ENCODE data around the gene ENPP3. TPM values are rescaled to one million over a fixed set of nuclear protein-coding genes. Genes with fewer than 3 reads are reported as not detected.

ENPP3 gene
- total and polyA plus RNA-seq, 2 of the 13 experiments (the other 11 are each of a cell fraction or from before 2014, with no cell fraction given): 40.0 to 75.4 TPM

DNA sequence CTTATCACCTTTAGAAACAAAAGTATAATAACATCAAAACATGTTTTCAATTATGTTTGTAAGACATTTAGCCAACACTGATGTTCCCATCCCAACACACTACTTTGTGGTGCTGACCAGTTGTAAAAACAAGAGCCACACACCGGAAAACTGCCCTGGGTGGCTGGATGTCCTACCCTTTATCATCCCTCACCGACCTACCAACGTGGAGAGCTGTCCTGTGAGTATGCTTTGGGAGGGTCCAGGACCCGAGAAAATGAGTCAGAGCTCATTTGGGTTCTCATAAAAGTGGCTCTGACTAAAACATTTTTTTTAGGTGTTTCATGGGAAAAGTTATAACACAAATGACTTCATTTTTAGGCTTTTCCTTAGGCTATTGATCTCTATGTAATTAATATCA, 103.1 kb downstream of the ENPP3 start (continued):
- no peak for TF ChIP-seq TARDBP (CRISPR knock-in tag; IDR thresholded peaks at IDR 0.05)
- TF ChIP-seq, protein P1, sequence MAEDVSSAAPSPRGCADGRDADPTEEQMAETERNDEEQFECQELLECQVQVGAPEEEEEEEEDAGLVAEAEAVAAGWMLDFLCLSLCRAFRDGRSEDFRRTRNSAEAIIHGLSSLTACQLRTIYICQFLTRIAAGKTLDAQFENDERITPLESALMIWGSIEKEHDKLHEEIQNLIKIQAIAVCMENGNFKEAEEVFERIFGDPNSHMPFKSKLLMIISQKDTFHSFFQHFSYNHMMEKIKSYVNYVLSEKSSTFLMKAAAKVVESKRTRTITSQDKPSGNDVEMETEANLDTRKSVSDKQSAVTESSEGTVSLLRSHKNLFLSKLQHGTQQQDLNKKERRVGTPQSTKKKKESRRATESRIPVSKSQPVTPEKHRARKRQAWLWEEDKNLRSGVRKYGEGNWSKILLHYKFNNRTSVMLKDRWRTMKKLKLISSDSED (CRISPR knock-in tag; IDR thresholded peaks at IDR 0.05): no peak
- TF ChIP-seq ESRRA (CRISPR knock-in tag; IDR thresholded peaks at IDR 0.05; ENCODE audit: low read depth): no peak
- no peak for TF ChIP-seq GATAD1 (CRISPR knock-in tag; IDR thresholded peaks at IDR 0.05)
- TF ChIP-seq, protein P2, sequence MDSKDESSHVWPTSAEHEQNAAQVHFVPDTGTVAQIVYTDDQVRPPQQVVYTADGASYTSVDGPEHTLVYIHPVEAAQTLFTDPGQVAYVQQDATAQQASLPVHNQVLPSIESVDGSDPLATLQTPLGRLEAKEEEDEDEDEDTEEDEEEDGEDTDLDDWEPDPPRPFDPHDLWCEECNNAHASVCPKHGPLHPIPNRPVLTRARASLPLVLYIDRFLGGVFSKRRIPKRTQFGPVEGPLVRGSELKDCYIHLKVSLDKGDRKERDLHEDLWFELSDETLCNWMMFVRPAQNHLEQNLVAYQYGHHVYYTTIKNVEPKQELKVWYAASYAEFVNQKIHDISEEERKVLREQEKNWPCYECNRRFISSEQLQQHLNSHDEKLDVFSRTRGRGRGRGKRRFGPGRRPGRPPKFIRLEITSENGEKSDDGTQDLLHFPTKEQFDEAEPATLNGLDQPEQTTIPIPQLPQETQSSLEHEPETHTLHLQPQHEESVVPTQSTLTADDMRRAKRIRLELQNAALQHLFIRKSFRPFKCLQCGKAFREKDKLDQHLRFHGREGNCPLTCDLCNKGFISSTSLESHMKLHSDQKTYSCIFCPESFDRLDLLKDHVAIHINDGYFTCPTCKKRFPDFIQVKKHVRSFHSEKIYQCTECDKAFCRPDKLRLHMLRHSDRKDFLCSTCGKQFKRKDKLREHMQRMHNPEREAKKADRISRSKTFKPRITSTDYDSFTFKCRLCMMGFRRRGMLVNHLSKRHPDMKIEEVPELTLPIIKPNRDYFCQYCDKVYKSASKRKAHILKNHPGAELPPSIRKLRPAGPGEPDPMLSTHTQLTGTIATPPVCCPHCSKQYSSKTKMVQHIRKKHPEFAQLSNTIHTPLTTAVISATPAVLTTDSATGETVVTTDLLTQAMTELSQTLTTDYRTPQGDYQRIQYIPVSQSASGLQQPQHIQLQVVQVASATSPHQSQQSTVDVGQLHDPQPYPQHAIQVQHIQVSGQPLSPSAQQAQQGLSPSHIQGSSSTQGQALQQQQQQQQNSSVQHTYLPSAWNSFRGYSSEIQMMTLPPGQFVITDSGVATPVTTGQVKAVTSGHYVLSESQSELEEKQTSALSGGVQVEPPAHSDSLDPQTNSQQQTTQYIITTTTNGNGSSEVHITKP (CRISPR knock-in tag; IDR thresholded peaks at IDR 0.05; ENCODE audit: low read depth): no peak
- TF ChIP-seq ZSCAN21 (CRISPR knock-in tag; IDR thresholded peaks at IDR 0.05; ENCODE audit: borderline replicate concordance): no peak
- TF ChIP-seq RARG (CRISPR knock-in tag; IDR thresholded peaks at IDR 0.05; ENCODE audit: low read depth): no peak

DNA sequence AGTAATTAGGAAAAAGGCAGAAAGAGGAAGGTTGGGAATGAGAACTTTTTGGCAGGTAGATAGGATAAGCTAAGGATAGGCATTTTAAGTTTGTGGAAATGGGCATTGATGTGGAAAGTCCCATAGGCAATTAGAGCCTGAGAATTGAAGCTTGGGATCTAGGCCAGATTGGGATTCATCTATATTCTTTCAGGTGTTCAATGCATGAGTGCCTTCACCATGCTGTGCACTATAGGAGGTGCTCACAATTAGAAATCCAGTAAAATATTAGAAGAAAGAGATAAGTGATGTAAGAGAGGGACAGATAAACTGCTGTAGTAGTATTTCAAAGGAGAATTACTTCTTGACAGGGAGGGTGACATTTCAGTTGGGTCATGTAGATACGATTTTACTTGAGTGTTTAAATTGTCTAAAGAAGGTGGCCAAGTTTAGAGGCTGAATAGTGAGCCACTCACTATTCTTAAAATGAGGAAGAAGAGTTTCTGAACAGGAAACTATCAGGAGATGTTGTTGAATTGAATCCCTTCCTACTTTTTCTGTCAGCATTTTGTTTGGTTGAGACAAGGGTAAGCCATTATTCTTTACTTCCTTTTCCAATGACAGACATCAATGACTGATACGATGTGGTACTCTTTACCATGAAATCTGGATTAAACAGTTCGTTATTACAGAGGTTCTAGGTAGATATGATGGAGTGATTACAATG, 104.7 kb downstream of the ENPP3 start:
- Histone ChIP-seq H3K4me1 (ENCODE audit: insufficient read depth, low read length) (peaks cover 14% of the 10 kb centered on the region), H4K20me1 (ENCODE audit: insufficient read depth, low read length) (no peaks in the 10 kb centered on the region), H3K9me3 (ENCODE audit: low read length) (no peaks in the 10 kb centered on the region), H3K79me2 (ENCODE audit: insufficient read depth, low read length) (no peaks in the 10 kb centered on the region), H3K4me2 (ENCODE audit: low read depth, low read length) (no peak overlapping the region), H3K4me3 (replicated peaks in 1 of 3; ENCODE audit: insufficient read depth in 1 of 3, low read depth in 2 of 3, low read length in 3 of 3) (no peak overlapping the region), H3K27me3 (ENCODE audit: control insufficient read depth in 1 of 2, insufficient read depth in 2 of 2, low read length in 2 of 2) (no peaks in the 10 kb centered on the region), H3K27ac (ENCODE audit: extremely low read length, insufficient read depth, low read length) (no peak overlapping the region), H2AFZ (ENCODE audit: low read length) (no peak overlapping the region), H3K36me3 (replicated peaks in 1 of 2; ENCODE audit: control insufficient read depth in 1 of 2, insufficient read depth in 2 of 2, low read length in 2 of 2) (peaks cover 11 to 33% of the 10 kb centered on the region in 2 experiments), H3K9ac (ENCODE audit: insufficient read depth, low read depth, low read length) (no peak overlapping the region)
- in situ Hi-C loops (cut with HindIII; ENCODE audit: extremely low pct_ligation_motif_present, low pct_unique_long_range_greater_than_20kb) (no loop called here), intact Hi-C loops (cut with micrococcal nuclease; ENCODE audit: unreplicated experiment) (no loop called here)
- 94% methylated on average over 3 of the region's 3 CpGs for WGBS (ENCODE audit: low lambda C conversion rate)
- POLR2A ChIA-PET: no interaction called here
- BruUV-seq (replicated peaks): no TSS peak
- CTCF ChIA-PET (ENCODE audit: low intra/inter-chr PET ratio, low total read pairs): no interaction called here
- ATAC-seq: no peak
- FAIRE-seq: no peak
- DNase-seq (ENCODE audit: low spot score): no peak
- TF ChIP-seq SMARCE1 (IDR thresholded peaks at IDR 0.05; ENCODE audit: borderline replicate concordance): no peak
- no peak for TF ChIP-seq ZNF124 (CRISPR knock-in tag; IDR thresholded peaks at IDR 0.05)
- no peak for TF ChIP-seq SMARCC2 (IDR thresholded peaks at IDR 0.05)
- TF ChIP-seq, protein P3, sequence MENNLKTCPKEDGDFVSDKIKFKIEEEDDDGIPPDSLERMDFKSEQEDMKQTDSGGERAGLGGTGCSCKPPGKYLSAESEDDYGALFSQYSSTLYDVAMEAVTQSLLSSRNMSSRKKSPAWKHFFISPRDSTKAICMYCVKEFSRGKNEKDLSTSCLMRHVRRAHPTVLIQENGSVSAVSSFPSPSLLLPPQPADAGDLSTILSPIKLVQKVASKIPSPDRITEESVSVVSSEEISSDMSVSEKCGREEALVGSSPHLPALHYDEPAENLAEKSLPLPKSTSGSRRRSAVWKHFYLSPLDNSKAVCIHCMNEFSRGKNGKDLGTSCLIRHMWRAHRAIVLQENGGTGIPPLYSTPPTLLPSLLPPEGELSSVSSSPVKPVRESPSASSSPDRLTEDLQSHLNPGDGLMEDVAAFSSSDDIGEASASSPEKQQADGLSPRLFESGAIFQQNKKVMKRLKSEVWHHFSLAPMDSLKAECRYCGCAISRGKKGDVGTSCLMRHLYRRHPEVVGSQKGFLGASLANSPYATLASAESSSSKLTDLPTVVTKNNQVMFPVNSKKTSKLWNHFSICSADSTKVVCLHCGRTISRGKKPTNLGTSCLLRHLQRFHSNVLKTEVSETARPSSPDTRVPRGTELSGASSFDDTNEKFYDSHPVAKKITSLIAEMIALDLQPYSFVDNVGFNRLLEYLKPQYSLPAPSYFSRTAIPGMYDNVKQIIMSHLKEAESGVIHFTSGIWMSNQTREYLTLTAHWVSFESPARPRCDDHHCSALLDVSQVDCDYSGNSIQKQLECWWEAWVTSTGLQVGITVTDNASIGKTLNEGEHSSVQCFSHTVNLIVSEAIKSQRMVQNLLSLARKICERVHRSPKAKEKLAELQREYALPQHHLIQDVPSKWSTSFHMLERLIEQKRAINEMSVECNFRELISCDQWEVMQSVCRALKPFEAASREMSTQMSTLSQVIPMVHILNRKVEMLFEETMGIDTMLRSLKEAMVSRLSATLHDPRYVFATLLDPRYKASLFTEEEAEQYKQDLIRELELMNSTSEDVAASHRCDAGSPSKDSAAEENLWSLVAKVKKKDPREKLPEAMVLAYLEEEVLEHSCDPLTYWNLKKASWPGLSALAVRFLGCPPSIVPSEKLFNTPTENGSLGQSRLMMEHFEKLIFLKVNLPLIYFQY (CRISPR knock-in tag; IDR thresholded peaks at IDR 0.05; ENCODE audit: borderline replicate concordance): no peak
- TF ChIP-seq SALL2 (CRISPR knock-in tag; IDR thresholded peaks at IDR 0.05): no peak
- no peak for TF ChIP-seq ZSCAN25 (CRISPR knock-in tag; IDR thresholded peaks at IDR 0.05)
- no peak for TF ChIP-seq PAF1 (CRISPR knock-in tag; IDR thresholded peaks at IDR 0.05)
- no peak for TF ChIP-seq ZNF776 (CRISPR knock-in tag; IDR thresholded peaks at IDR 0.05)
